ENCODE results near the gene ZC3H18.

ZC3H18 gene

GRCh38 chr16:88525663-88525990 lies 44.6 kb upstream of the ZC3H18 start:
- Histone ChIP-seq H3K27me3 (ENCODE audit: insufficient read depth, poor library complexity, severe bottlenecking) (no peaks in the 10 kb centered on the region), H3K4me3 (replicated peaks; ENCODE audit: insufficient read depth, low read length) (no peak overlapping the region), H3K27ac (replicated peaks) (no peak overlapping the region)
- DNase-seq (ENCODE audit: low read depth in 1 of 2, low spot score in 1 of 2) = no peak
- no peak for TF ChIP-seq REST (IDR thresholded peaks at IDR 0.05; ENCODE audit: insufficient replicate concordance, low read depth)
- TF ChIP-seq CTCF (IDR thresholded peaks at IDR 0.05; ENCODE audit: insufficient read depth, low read length) = no peak
- no peak for TF ChIP-seq GABPA (IDR thresholded peaks at IDR 0.05; ENCODE audit: low read depth)
- TF ChIP-seq SPI1 (IDR thresholded peaks at IDR 0.05; ENCODE audit: borderline replicate concordance, low read depth) = no peak
- no peak for TF ChIP-seq POLR2AphosphoS5 (IDR thresholded peaks at IDR 0.05; ENCODE audit: low read depth)

GRCh38 chr16:88526008-88526905 lies 43.9 kb upstream of the ZC3H18 start:
- no peak for DNase-seq (ENCODE audit: low read depth in 1 of 2, low spot score in 1 of 2)
- TF ChIP-seq CTCF (IDR thresholded peaks at IDR 0.05; ENCODE audit: insufficient read depth, low read length) (no peak), SPI1 (IDR thresholded peaks at IDR 0.05; ENCODE audit: borderline replicate concordance, low read depth) (no peak), POLR2AphosphoS5 (IDR thresholded peaks at IDR 0.05; ENCODE audit: low read depth) (no peak), REST (IDR thresholded peaks at IDR 0.05; ENCODE audit: insufficient replicate concordance, low read depth) (no peak), GABPA (IDR thresholded peaks at IDR 0.05; ENCODE audit: low read depth) (no peak)
- Histone ChIP-seq H3K27ac (replicated peaks) (no peak overlapping the region), H3K27me3 (ENCODE audit: insufficient read depth, poor library complexity, severe bottlenecking) (no peaks in the 10 kb centered on the region), H3K4me3 (replicated peaks; ENCODE audit: insufficient read depth, low read length) (no peak overlapping the region)

GRCh38 chr16:88526906-88527185 lies 43.4 kb upstream of the ZC3H18 start:
- Histone ChIP-seq H3K27ac (replicated peaks) (no peak overlapping the region), H3K27me3 (ENCODE audit: insufficient read depth, poor library complexity, severe bottlenecking) (no peaks in the 10 kb centered on the region), H3K4me3 (replicated peaks; ENCODE audit: insufficient read depth, low read length) (no peak overlapping the region)
- no peak for TF ChIP-seq GABPA (IDR thresholded peaks at IDR 0.05; ENCODE audit: low read depth)
- no peak for TF ChIP-seq SPI1 (IDR thresholded peaks at IDR 0.05; ENCODE audit: borderline replicate concordance, low read depth)
- TF ChIP-seq CTCF (IDR thresholded peaks at IDR 0.05; ENCODE audit: insufficient read depth, low read length) = no peak
- DNase-seq (ENCODE audit: low read depth in 1 of 2, low spot score in 1 of 2) = no peak

Data from HL-60 (cell line).